ENCODE results near the gene SPOCK2.
"Not testable (repeated sequence)": the region's sequence is repeated elsewhere in the genome, so short reads cannot be mapped to it uniquely, and the experiment has no call there.

The SPOCK2 gene

DNA sequence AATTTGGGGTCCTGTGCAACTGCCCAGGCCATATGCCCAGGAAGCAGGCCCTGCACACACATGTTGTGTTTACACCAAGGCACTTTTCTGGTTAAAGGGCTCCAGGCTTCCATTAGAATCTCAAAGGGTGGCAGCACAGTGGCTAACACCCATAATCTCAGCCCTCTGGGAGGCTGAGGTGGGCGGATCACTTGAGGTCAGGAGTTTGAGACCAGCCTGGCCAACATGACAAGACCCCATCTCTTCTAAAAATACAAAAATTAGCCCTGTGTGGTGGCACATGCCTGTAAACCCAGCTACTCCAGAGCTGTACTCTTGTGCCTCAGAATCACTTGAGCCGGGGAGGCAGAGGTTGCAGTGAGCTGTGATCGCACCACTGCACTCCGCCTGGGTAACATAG lies 53.6 kb downstream of the SPOCK2 start:
- DNase-seq = no peak

DNA sequence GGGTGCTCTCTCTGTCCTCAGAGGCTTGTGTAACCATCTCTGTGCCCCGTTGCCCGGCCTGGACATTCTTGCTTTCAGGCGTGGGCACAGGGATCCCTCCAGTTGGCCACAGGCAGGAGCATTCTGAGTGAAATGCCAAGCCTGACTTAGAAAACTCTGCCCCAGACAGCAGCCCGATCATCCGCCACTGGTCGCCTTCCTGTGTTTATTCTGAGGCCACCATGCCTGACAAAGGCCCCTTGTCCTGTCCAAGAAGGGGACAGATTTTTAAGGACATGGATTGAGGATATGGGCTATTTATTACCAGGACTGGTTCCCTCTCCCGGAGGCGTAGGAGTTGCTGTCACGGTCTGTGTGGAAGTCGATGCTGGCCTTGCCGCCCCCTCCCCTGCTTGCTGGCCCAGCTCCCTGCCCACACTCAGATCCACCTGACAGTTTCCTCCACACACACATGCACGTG lies 54.3 kb downstream of the SPOCK2 start:
- peak in 2 of 58 donors; percentile 20 to 31 for DNase-seq

DNA sequence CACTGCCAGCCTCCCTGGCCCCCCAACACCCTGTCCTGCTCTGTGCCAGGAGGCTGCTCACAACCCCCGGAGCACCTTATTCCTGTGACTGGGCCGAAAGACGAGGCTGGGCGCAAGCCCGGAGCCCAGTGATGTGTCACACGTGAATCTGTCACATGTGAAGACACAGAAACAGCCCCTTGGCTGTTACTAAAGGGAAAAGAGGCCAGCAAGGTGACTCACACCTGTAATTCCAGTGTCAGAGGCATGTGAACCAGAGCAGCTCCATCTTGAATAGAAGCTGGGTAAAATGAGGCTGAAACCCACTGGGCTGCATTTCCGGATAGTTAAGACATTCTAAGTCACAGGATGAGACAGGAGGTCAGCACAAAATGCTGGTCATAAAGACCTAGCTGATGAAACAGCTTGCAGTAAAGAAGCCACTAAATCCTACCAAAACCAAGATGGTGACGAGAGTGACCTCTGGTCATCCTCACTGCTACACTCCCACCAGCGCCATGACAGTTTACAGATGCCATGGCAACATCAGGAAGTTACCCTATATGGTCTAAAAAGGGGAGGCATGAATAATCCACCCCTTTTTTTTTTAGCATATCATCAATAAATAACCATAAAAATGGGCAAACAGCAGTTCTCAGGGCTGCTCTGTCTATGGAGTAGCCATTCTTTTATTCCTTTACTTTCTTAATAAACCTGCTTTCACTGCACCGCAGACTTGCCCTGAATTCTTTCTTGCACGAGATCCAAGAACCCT lies 55.8 kb downstream of the SPOCK2 start:
- not testable (repeated sequence) for DNase-seq

DNA sequence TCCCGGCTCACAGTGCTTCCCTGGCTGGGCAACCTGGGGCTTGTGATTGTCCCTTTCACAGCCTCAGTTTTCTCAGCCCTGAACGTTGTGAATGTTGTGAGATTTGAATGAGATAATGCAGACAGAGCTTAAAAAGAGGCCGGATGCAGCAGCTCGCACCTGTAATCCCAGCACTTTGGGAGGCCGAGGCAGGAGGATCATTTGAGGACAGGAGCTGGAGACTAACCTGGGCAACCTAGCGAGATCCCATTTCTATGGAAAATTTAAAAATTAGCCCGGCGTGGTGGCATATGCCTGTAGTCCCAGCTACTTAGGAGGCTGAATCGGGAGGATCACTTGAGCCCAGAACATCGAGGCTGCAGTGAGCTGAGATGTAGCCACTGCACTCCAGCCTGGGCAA lies 56.6 kb downstream of the SPOCK2 start:
- no peak for DNase-seq

- peak in 1 of 58 donors; percentile 31 for DNase-seq
These were observed 57.4 kb downstream of the SPOCK2 start for GRCh38 chr10:72030762-72031543.

DNA sequence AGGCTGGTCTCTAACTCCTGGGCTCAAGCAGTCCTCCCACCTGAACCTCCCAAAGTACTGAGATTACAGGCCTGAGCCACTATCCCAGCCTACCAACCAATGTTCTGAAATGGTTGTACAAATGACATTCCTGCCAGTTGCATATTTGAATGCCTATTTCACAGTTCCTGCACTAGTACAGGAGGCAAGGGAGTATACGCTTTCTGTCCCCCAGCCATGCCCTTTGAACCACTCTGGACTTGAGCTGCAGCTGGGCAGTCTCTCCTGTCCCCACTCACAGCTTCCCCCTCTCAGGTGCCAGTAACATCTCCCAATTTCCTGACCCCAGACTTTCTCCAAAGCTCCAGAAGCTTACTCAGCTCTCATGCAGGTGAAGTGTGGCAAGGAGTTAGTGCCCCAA lies 58.9 kb downstream of the SPOCK2 start:
- no peak for DNase-seq

DNA sequence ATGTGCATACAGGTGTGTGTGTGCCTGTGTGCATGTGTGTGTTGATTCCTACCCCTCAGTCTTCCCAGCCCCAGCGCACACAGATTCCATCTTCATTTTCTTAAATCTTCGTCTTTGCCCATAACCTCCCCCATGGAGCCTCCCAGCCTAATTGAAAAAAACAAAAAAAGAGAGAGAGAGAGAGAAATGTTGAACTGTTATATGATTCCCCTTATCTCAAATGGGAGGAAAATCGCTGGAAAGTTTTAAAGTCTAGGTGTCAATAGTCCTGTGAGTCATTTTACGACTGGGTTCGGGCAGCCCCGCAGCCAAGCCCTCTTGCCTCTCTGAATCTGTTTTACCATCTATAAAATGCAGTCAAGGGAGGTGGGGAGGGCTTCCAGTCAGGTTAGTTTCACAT lies 60.9 kb downstream of the SPOCK2 start:
- DNase-seq = no peak

DNA sequence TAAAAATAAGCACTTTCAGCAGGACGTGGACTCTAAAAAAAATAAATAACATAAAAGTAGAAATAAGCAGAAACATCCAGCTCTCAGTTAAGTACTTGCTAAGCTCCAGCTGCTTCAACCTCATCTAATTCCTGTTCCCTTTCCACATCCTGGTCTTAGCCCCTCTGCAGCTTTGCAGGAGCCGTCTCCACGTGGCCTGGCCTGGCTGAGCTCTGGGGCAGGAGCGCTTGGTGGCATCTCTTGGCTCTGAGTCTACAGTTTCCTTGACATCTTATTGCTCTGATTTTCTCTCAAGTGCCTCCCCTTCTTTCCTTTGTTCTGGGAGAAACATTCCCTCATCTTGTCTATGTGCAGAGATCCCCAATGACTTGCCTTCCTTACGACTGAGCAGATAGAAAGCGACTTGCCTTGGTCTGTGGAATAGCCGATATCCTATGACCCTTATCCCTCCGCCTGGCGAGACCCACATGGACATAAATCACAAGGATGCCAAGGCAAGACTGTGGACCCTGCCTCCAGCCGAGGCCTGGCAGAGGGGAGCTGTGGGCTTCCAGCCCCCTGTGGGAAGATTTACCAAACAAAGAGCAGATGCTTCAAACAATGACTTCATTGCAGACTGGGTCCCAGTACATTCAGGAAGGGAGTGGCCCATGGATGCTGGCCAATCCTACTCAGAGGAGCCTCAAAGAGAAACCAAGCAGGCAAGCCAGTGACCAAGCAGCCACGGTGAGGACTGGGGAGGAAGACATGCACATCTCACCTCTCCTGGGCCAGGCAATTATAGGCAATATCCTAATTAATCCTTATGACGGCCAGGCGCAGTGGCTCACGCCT lies 61.9 kb downstream of the SPOCK2 start:
- no peak for DNase-seq

- DNase-seq = no peak
These were observed 62.5 kb downstream of the SPOCK2 start for GRCh38 chr10:72025832-72026231.

DNA sequence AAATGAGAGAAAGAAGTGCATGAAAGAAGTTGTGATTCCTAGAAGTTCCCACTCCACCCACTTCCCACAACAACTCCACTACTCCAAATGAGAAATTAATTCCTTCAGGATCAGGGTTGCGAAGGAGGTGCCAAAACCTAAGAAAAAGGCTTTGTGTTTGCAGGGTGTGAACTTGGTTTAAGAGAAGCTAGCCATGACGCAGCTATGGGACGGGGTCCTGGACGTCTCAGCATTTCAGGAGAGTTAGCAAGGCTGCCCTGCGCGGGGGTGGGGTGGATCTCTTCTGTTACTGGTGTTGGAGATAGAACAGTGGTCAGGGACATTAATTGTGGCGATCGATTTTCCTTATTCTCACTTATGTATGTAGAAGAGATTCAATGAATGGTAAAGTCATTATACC lies 63.0 kb downstream of the SPOCK2 start:
- no peak for DNase-seq

- DNase-seq = no peak
These were observed 63.8 kb downstream of the SPOCK2 start for GRCh38 chr10:72024596-72024995.

DNA sequence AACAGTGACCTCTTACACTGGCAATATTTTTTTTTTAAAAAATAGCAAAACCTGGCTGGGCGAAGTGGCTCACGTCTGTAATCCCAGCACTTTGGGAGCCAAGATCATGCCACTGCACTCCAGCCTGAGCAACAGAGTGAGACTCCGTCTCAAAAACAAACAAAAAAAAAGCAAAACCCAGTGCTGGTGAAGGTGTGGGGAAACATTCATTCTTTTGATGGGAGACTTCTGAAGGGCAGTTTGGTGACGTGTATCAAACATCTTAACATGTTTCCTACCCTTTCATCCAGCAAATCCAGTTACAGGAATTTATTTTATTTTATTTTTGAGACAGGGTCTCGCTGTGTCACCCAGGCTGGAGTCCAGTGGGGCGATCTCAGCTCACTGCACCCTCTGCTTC lies 66.1 kb downstream of the SPOCK2 start:
- DNase-seq = no peak

DNA sequence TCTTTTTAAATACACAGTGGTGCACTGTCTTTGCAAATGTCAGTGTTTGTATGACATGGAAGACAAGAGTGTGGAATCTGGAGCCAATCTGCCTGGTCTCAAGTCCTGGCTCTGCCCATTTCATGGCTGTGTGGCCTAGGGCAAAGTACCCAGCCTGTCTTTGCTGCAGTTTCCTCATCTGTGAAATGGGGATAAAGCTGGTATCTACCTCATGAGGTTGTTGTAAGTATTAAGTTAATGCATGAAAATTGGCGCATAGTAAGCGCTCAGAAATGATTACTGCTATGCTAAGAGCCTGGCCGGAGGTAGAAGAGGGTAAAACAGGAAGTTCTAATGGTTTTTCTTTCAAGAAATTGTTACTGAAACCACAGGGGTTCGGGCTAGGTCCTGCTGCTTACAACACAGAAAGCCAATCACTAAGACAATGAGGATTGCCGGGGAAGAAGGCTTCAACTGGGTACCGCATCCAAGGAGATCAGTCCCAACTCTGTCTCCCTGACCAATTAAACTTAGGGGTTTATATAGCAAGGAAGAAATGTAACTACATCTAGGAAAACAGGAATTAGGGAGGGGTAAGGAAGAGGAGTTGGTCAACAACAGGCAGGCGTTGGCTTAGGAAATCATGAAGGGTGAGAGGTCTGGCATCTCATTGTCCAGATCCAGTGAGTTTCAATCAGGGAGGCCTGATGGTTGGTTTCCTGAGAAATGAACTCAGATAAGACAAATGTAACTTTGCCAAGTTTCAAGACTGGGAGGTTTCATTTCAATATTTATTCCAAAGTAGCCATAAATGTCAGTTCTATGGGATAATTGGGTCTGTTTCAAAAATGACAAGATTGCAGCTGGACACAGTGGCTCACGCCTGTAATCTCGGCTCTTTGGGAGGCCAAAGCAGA lies 67.2 kb downstream of the SPOCK2 start:
- no peak for DNase-seq

- DNase-seq = no peak
These were observed 69.1 kb downstream of the SPOCK2 start for GRCh38 chr10:72019085-72019876.

GRCh38 chr10:72016608-72017300 lies 71.6 kb downstream of the SPOCK2 start:
- peak in 21 of 58 donors; percentile 12 to 65 (median 32) for DNase-seq

DNA sequence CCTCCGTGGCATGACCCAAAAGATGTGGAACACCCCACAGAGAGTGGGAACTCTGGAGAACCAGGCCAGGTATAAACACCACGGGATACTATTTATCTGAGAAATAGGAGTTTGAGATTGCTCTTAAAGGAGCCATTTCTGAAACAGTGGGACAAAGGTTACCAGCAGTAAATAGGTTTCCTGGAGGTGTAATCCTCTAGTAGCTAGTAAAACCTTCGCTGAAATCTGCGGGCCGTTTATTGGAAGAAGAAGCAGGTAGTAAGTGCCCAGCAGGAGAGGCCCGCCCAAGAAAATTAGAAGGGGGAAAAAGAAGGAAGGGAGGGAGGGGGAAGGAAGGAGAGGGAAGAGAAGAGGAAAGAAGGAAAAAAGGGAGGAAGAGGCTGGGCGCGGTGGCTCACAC lies 72.5 kb downstream of the SPOCK2 start:
- no peak for DNase-seq

DNA sequence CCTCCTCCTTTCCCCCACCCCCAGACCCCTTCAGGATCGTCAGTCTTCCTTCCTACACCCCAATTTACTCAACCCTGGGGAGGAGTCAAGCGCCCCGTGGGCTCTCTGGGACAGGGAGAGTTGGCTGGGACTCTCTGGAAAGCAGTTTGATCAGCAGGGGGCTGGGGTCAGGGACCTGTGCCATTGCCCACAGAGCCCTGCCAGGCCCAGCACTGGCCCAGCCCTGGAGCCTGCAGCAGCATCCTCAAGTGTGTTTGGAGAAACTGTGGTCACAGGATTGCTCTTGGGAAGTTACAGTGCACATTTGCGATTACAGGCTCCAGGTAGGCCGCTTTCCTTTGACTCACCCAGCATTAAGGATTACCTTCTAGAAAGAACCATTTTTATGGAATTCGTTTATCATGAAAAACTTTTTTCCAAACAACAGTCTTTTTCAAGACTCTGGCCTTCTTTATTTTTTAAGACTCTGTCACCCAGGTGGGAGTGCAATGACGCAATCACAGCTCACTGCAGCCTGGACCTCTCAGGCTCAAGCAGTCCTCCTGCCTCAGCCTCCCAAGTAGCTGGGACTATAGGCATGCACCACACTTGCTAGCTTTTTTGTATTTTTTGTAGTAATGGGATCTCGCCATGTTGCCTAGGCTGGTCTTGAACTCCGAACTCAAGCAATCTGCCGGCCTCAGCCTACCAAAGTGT lies 73.4 kb downstream of the SPOCK2 start:
- DNase-seq = peak in 2 of 58 donors; percentile 13 to 29

DNA sequence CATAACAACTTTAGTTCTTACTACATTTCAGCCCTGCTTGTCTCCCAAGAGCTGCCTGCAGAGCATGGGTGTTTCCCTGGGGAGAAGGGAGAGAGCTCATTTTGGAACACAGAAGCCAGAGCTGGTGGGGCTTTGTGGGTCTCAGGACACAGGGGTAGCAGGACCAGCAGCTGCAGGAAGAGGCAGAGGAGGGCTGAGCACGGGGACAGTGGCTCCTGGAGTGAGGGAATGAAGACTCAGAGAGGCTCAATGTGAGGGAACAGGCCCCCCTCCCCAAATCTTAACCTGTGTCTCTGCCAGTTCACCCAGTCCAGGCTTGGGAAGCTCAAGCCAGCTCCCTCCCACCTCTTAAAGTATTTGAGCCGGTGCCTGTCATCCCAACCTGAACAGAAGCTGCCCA lies 74.2 kb downstream of the SPOCK2 start:
- DNase-seq = no peak

Data from anterior cingulate cortex (tissue), 58 donors.